Activated T-cell treated with anti-CD3 and anti-CD28 coated beads, Interleukin-2, amount 50 U/mL, for 4 hours (primary cell): ENCODE measurements around the gene IER5L. TPM values are rescaled to one million over a fixed set of nuclear protein-coding genes. Genes with fewer than 3 reads are reported as not detected.

Source experiments
- ATAC-seq, 2 donors: fragments of 200-7000 bp; cut with Tn5 transposase; one replicate each; pipeline ENCODE4 v1.10.0; 2021
- DNase-seq: peaks from one replicate; pipeline ENCODE4 v3.0.0-alpha.2; 2020
- H3K27me3 Mint-ChIP-seq: one replicate; pipeline ENCODE4 v1.8.0; 2021; ENCODE audit warnings: low read depth, mixed read lengths
- H3K36me3 Mint-ChIP-seq: one replicate; pipeline ENCODE4 v1.8.0; 2022; ENCODE audit warnings: mixed read lengths; ENCODE audit not compliant: insufficient read depth
- H3K4me1 Mint-ChIP-seq: one replicate; pipeline ENCODE4 v1.8.0; 2021; ENCODE audit warnings: low read depth, mixed read lengths
- H3K4me3 Mint-ChIP-seq: one replicate; pipeline ENCODE4 v1.8.0; 2021; ENCODE audit warnings: mild to moderate bottlenecking, moderate library complexity, mixed read lengths
- H3K9me3 Mint-ChIP-seq: one replicate; pipeline ENCODE4 v1.8.0; 2021; ENCODE audit warnings: mixed read lengths
- total RNA-seq, 3 donors: library from RNA; stranded (reverse); gene quantifications; one replicate each; pipeline ENCODE4 v1.2.1, GENCODE V29; 2021

The IER5L gene
- total RNA-seq, 3 donors from 2014 or later, result 1.6 to 1.9 (median 1.8) TPM

DNA sequence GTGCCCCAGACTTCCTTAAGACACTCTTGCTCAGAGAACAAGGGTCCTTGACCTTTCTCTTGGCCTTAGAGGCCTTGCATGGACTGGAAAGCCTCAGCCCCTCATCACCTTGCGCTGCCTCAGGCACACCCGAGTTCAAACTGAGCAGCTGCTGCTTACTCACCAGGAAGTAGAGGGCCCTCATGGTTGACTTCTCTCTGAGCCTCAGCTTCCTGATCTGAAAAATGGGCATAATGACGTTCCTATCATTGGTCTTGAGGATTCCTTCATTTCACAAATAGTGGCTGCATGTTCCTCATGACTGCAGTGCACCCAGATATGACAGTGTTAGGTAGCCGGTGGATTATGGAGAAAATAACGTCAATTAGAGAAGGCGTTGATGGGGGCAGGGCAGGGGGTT lies 28.6 kb downstream of the IER5L start:
- Mint-ChIP-seq H3K4me1 (no peaks in the 10 kb centered on the region), H3K27me3 (no peaks in the 10 kb centered on the region), H3K4me3 (no peak overlapping the region), H3K36me3 (peaks cover 10% of the 10 kb centered on the region), H3K9me3 (no peaks in the 10 kb centered on the region)
- DNase-seq, result no peak
- ATAC-seq, result no peak

DNA sequence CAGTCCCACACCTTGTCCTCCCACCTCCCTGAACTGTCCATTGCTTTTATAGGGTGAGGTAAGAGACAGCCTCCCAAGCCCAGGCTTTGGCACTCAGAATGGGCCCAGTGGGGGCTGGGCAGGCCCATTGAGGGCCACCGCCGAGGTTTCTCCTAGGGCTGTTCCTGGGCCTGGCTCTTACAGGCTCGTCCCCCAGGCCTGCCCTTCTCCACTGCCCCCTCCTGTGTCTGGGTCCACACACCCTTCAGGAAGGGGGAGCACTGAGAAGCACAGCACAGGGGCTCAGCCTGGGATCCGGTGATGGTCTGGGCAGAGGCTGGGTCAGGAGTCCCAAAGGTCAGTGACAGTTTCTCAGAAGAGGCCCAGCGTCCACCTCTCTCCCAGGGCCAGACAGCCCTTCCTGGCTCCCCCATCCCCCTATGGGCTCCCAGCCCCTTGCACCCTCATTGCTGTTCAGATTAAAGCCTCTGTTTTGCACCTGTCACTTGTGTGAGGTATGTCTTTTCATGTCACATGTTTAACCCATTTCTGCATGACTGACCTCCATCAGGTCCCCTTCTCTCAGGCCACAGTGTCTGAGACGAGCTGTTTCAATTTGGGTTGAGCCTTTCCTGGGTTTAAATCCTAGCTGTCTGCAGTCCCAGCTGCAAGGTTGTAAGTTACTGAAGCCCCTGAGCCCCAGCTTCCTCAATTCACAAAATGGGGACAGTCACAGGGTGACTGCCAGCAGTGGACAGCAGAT lies 29.4 kb downstream of the IER5L start:
- Mint-ChIP-seq H3K36me3 (peaks cover 14% of the 10 kb centered on the region), H3K9me3 (no peaks in the 10 kb centered on the region), H3K27me3 (no peaks in the 10 kb centered on the region), H3K4me3 (no peak overlapping the region), H3K4me1 (peaks cover 2% of the 10 kb centered on the region)
- DNase-seq, result no peak
- ATAC-seq, result no peak

DNA sequence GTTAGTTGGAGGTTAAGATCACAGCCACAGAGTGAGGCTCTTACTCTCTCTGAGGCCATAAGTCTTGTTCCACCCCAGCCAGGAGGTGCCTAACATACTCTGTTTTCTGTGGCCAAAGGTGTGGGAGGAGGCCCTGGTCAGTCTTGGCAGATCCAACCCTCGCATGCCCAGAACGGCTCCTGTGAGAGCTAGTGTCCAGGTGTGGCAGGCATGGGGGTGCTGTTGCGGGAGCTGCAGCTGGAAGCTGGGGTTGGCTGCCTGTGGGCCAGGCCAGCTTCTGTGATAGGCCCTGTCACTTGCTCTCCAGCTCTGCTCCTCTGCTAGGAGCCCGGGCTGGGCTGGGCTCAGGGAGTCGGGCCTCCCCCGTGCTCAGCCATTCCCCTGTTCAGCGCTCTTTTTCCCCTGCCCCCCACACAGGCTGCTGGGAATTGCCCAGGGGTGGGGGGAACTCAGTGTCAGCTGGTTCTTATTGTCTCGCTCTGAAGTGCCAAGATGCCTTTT lies 31.6 kb downstream of the IER5L start:
- H3K4me1 Mint-ChIP-seq, result peaks cover 16% of the 10 kb centered on the region
- no peak for DNase-seq
- peaks cover 15% of the 10 kb centered on the region for H3K36me3 Mint-ChIP-seq
- H3K27me3 Mint-ChIP-seq, result no peaks in the 10 kb centered on the region
- ATAC-seq, result no peak
- H3K9me3 Mint-ChIP-seq, result no peaks in the 10 kb centered on the region
- H3K4me3 Mint-ChIP-seq, result no peak overlapping the region

DNA sequence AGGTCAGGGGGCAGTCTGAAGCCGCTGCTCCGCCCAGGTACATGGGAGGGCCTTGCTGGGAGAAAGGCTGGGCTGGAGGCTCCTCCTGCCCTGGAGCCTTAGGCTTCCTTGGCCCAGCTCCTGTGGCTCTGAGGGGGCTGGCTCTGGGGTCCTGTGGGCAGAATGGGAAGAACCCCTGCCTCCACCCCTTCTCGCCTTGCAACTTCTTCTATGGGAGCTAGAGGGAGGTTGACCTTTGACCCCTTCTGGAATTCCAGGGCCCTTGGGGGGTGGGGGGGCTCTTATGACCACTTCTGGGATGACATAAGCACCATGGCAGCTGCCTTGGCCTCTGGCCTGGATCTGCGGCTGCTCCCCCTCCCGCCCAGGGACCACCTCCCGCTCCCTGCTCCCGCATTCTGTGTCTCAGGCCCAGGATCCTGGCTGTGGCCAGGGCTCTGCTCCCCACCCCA lies 32.2 kb downstream of the IER5L start:
- Mint-ChIP-seq H3K27me3 (no peaks in the 10 kb centered on the region), H3K4me1 (peaks cover 22% of the 10 kb centered on the region), H3K36me3 (peaks cover 12% of the 10 kb centered on the region), H3K9me3 (no peaks in the 10 kb centered on the region), H3K4me3 (no peak overlapping the region)
- ATAC-seq, result no peak
- DNase-seq, result no peak

DNA sequence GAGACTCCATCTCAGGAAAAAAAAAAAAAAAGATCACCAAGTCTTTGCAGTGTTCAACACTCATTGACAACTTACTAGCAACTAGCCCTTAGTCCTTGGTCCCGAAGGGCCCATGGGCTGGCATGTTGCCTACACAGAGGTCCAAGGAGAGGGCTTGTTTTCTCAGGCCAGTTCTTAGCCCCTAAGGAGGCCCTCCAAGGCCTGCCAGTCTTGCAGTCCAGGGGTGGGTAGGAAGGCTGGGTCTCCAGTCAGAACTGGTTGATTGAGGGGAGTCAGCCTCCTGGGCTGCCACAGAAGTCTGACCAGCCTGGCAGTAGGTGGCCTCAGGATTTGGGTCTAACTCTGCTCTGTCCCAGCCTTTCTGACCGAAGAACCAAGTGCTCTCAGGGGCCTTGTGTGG lies 32.7 kb downstream of the IER5L start:
- Mint-ChIP-seq H3K9me3 (no peaks in the 10 kb centered on the region), H3K27me3 (no peaks in the 10 kb centered on the region), H3K36me3 (peaks cover 12% of the 10 kb centered on the region), H3K4me1 (peaks cover 27% of the 10 kb centered on the region), H3K4me3 (no peak overlapping the region)
- ATAC-seq, result no peak
- DNase-seq, result no peak

DNA sequence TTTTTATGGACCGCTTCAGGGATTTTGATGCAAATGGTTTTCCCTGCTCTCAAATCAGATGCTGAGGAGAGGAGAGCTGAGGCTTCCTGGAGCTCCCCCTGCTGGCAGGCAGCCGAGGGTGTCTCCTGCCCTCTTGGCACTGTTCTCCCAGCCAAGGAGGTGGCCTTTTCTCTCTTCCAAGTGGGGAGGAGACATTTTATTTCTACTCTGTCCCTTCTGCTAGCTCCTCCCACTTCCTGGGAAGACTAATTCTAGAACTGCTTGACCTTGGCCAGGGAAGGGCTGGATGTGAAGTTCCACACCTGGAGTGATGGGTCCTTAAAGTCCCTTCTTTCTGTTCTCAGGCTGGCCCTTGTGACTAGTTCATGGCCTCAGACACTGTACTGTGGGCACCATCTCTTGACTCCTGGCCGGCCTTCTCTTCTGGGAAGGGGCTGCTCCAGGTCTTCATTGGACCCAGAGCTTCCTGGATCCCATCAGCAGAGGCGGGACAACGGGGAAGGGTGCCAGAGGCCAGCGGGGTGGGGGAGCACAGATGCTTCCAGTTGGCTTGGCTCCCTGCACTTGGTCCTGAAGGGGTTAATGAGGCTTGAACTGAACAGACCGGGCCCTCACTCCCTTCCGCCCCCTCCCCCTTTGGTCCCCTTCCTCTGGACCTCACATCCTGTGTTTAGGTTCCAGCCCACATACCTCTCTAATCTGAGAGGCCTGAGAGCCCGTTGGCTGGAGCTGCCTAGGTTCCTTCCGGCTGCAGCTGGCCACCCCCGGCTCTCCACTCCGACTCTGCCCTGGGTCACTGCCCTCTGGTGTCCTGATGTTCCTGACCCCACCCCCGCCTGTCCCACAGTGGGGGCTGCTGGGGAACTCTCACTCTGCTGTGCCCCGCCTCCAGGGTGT lies 34.8 kb downstream of the IER5L start:
- Mint-ChIP-seq H3K9me3 (no peaks in the 10 kb centered on the region), H3K27me3 (no peaks in the 10 kb centered on the region), H3K4me1 (peaks cover 40% of the 10 kb centered on the region), H3K4me3 (no peak overlapping the region), H3K36me3 (peaks cover 12% of the 10 kb centered on the region)
- peak; percentile 75 for DNase-seq
- no peak for ATAC-seq

DNA sequence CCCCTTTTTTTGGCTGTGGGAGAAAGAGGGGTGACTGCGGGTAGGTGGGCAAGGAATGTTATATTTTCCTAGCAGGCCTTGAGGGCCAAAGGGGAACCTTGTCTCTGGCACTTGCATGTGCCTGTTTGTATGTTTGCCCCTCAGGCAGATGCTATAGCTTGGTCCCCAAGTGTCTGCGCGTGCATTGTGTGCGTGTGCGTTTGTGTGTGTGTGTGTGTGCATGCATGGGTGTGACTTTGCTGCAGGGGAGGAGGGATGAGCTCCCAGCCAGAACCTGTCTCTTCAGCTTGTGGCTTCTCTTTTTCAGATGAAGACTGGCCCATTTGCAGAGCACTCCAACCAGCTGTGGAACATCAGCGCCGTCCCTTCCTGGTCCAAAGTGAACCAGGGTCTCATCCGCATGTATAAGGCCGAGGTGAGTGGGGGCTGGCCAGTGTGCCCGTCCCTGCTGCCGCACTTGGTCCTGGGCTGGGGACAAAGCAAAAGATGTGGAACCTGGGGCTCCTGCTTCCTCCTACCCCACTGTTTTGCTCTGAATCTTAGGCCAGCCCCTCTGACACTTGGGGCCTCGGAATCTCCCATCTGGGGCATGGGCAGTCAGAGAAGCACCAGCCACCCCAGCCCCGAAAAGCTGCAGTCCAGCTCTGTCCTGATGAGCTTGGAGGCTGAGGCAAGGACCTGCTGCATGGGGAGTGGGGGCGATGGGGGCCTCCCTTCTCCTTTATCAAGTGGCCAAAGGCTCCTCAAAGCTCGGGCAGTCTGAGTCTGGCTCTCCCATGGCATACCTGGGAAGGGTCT lies 35.7 kb downstream of the IER5L start:
- H3K27me3 Mint-ChIP-seq, result no peaks in the 10 kb centered on the region
- H3K4me3 Mint-ChIP-seq, result no peak overlapping the region
- no peaks in the 10 kb centered on the region for H3K9me3 Mint-ChIP-seq
- ATAC-seq (no peak), DNase-seq (no peak)
- H3K36me3 Mint-ChIP-seq, result peaks cover 15% of the 10 kb centered on the region
- H3K4me1 Mint-ChIP-seq, result peaks cover 40% of the 10 kb centered on the region

DNA sequence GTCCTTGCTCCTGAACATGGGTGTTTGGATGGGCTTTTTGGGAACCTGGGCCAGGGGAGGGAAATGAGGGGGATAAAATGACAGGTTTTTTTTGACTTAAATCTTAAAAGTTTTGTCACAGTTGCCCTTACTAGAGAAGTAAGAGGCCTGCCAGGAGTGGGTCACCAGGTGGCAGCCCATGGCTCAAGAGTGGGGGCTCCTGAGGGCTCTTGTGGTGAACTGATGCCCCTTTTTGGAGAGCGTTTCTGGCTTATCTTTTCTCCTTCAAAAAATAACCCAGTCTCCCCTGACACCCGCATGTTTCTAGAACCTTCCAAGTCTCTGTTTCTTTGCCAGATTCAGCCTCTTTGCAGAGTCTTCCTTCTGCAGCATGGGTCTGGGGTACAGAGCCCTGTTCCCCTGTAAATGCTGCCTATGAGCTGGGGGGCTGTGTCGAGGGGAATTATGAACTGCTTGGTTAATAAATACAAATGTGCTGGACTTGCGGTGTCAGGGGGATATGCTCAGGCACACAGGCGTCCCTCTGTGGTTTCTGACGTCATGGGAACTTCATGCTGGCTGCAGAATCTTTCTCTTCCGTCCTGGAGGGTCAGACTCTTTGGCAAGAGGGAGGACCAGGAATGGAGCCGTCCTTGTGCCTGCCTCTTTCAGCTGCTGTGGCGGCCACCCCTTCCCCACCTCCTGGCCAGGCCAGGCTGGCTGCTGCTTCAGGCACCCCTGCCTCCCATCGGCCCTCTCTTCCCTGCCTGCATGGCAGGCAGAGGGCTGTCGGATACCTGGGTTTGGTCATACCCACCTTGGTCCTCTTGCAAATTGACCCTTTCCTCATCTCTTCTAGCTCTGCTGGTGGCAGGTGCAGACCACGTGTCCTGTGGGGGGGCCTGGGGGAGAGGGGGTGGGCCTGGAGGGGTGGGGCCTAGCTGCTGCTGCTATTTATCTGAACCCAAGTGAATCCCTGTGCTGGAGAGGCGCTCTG lies 36.7 kb downstream of the IER5L start:
- H3K4me3 Mint-ChIP-seq, result peak overlapping the region; percentile 54
- H3K27me3 Mint-ChIP-seq, result no peaks in the 10 kb centered on the region
- H3K36me3 Mint-ChIP-seq, result peaks cover 13% of the 10 kb centered on the region
- DNase-seq (no peak), ATAC-seq (no peak)
- H3K4me1 Mint-ChIP-seq, result peaks cover 40% of the 10 kb centered on the region
- no peaks in the 10 kb centered on the region for H3K9me3 Mint-ChIP-seq

DNA sequence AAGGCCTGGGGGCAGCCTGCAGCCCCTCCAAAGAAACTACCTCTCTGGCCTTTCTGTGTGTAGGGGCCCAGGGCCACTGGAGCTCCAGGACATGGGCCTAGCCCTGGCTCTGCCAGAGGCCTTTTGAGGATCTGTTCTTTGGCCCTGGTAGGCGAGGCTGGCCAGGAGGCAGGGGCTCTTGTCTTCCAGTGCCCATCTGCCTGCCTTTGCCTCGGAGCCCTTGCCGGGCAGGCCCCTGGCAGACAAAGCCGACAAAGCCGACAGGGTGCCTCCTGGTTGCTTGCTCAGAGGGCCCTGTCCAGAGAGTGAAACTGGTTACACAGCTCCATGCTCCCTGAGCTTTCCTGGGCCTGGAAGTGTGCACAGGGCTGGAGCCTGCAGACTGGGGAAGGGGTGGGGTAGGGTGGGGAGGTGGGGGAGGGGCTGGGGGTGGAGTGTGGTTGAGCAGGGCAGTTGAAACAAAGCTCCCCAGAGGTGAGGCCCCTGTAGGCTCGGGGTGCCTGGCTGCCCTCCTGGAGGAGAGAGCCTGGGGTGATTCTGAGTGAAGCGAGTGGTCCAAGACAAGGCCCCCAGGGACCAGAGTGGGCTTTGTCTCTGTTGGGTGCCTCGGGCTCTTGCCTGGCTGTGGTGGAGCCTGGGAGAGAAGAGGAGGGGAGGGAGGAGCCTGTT lies 37.5 kb downstream of the IER5L start:
- ATAC-seq (peak; percentile 3 to 7), DNase-seq (peak; percentile 19)
- Mint-ChIP-seq H3K4me1 (peaks cover 40% of the 10 kb centered on the region), H3K27me3 (no peaks in the 10 kb centered on the region), H3K9me3 (no peaks in the 10 kb centered on the region), H3K4me3 (peak overlapping the region; percentile 83), H3K36me3 (peaks cover 13% of the 10 kb centered on the region)

DNA sequence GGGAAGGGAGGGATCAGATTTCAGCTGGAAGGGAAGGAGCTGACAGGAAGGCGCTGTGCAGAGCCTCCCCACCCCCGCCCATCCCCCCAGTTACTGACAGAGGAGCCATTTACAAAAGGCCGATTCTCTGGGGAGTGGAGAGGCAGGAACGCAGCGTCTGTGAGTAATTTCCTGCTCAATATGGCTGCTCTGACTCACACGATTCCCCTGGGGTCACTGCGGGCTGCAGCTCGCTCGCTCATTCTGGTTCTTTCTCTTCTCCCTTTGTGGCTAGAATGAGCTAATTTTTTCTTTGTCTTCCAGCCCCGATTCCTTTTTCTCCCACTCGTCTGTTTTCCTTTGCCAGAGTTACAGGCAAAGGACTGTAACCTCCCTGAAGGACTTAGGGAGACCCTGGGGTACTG lies 38.1 kb downstream of the IER5L start:
- peaks cover 13% of the 10 kb centered on the region for H3K36me3 Mint-ChIP-seq
- H3K9me3 Mint-ChIP-seq, result no peaks in the 10 kb centered on the region
- H3K4me1 Mint-ChIP-seq, result peaks cover 40% of the 10 kb centered on the region
- peak overlapping the region; percentile 83 for H3K4me3 Mint-ChIP-seq
- ATAC-seq (peak; percentile 93 to 95), DNase-seq (peak; percentile 79)
- no peaks in the 10 kb centered on the region for H3K27me3 Mint-ChIP-seq

DNA sequence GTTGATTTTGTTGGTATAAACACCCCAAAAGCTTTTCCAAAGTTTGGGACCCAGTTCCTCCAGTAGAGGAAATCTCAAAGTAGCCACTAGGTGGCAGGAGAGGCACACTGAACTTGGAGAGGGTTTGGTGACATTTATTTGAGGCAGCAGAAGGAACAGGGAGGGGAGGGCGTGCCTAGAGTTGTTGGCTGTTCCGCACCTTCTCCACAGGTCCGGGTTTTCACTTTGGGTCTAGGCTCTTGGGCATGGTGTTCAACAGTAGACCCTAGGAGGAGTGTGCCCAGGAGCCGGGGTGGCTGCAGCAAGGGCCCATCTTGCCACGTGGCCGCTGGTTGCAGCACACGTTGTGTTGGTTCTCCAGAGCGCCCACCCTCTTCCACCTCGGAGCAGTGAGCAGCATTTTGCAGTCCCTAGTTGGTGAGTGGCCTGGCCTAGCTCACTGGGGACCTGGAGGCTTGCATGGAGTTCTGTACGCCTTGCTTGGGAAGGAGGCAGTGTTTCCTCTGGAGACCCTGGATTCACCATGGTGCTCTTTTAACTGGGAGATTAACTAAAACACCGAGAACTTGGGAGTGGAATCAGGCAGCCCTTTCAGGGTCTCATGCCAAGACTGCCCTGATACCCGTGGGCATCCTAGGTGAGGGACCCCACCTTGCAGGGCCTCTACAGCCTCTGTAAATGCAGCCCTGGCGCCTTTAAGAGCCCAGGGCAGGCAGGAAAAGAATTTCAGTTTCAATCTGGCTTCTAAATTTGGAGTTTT lies 38.6 kb downstream of the IER5L start:
- ATAC-seq, result peak; percentile 64 to 68
- Mint-ChIP-seq H3K27me3 (no peaks in the 10 kb centered on the region), H3K36me3 (peaks cover 13% of the 10 kb centered on the region)

DNA sequence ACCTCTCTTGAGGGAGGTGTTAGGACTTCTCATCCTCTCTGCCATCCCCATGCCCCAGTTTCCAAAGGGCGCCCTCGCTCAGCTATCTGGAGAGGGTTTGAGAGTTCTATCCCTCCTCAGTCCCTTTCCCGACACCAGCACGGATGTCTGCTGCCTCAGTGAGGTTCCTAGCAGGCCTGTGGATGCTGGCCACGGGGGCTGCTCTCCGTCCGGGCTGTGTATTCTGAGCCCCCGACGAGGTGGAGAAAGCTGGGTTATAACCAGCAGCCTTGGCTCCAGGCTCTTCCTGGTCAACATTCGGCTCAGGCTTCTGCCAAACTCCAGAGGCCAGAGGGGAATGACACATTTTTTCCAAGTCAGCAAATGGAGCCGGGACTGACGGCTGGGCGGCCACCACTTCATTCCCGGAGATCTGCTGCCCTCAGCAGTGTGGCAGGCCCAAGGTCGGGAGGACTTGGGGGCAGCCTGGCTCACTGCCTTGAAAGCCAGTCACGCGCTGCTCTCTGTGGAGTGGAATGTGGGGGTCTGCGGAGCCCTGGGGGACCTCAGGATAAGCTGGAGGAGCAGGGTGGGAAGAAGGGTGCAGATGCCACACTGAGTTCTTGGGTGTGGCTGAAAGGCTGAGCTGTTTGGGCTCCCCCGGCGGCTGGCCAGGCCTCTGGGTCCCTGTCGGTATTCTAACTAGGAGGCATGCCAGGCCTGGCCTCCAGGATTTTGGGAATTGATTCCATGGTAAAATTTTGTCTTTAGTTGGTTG lies 39.4 kb downstream of the IER5L start:
- Mint-ChIP-seq H3K27me3 (no peaks in the 10 kb centered on the region), H3K36me3 (peaks cover 14% of the 10 kb centered on the region), H3K4me1 (peaks cover 39% of the 10 kb centered on the region), H3K4me3 (no peak overlapping the region), H3K9me3 (no peaks in the 10 kb centered on the region)
- ATAC-seq (peak; percentile 1 to 2), DNase-seq (no peak)

More for the DNA sequence above, 38.6 kb downstream of the IER5L start:
- Mint-ChIP-seq H3K4me1 (peaks cover 40% of the 10 kb centered on the region), H3K4me3 (peak overlapping the region; percentile 83), H3K9me3 (no peaks in the 10 kb centered on the region)
- DNase-seq, result peak; percentile 72
